K562 (cell line): ENCODE results near the gene NACC1. TPM values are rescaled to one million over a fixed set of nuclear protein-coding genes. Genes with fewer than 3 reads are reported as not detected.

ENCODE experiments used
- ARID1B ChIP-seq: fragments of 450-650 bp; IDR thresholded peaks from 2 replicates; pipeline ENCODE4 v1.6.1; 2016; ENCODE audit warnings: antibody characterized with exemption, mild to moderate bottlenecking, inconsistent platforms
- BRF2 ChIP-seq: IDR thresholded peaks from 3 replicates; pipeline ENCODE4 v1.6.1; 2011; ENCODE audit warnings: borderline replicate concordance, mild to moderate bottlenecking; ENCODE audit not compliant: insufficient read length, insufficient read depth
- CREB1 ChIP-seq, 2 experiments: sonication (generic) in 1 of 2; formaldehyde crosslinking in 1 of 2; IDR thresholded peaks; 2 replicates each; pipeline versions ENCODE4 v1.6.1 to v1.8.0; 2012 to 2022; ENCODE audit warnings: inconsistent platforms in 1 of 2, mild to moderate bottlenecking in 1 of 2, missing genetic modification reagents in 1 of 2, moderate library complexity in 1 of 2
- E2F3 ChIP-seq: fragments of 250-450 bp; sonication (Bioruptor Pico); IDR thresholded peaks from 2 replicates; pipeline ENCODE4 v1.4.0; 2020; ENCODE audit warnings: mild to moderate bottlenecking
- E2F8 ChIP-seq: fragments of 450-650 bp; IDR thresholded peaks from 2 replicates; pipeline ENCODE4 v1.7.1; 2018; ENCODE audit warnings: mild to moderate bottlenecking, low read depth; ENCODE audit not compliant: partially characterized antibody
- ELK3 ChIP-seq: fragments of 450-650 bp; formaldehyde crosslinking; IDR thresholded peaks from 2 replicates; pipeline ENCODE4 v1.4.0; 2020; ENCODE audit warnings: mild to moderate bottlenecking
- FOXJ2 ChIP-seq: fragments of 200-800 bp; sonication (Bioruptor generic); IDR thresholded peaks from 2 replicates; pipeline ENCODE4 v1.6.1; 2016; ENCODE audit warnings: missing genetic modification characterization, missing compliant biosample characterization
- FOXK2 ChIP-seq, 2 experiments: fragments of 450-650 bp; IDR thresholded peaks in 1 of 2; conservative IDR thresholded peaks in 1 of 2; 2 replicates each; pipeline ENCODE4 v1.6.1; 2016; ENCODE audit warnings: low read depth in 2 of 2, mild to moderate bottlenecking in 1 of 2
- HDAC8 ChIP-seq: fragments of 450-650 bp; IDR thresholded peaks from 2 replicates; pipeline ENCODE4 v1.6.1; 2016; ENCODE audit warnings: mild to moderate bottlenecking, missing genetic modification characterization, moderate library complexity, missing compliant biosample characterization
- HMGN3 ChIP-seq: IDR thresholded peaks from 2 replicates; pipeline ENCODE4 v1.6.1; 2011; ENCODE audit warnings: borderline replicate concordance, low read depth, mild to moderate bottlenecking, mixed read lengths, low read length; ENCODE audit not compliant: insufficient read length; ENCODE audit errors: extremely low read depth
- MAFK ChIP-seq: IDR thresholded peaks from 2 replicates; pipeline ENCODE4 v1.6.1; 2011; ENCODE audit warnings: low read length, improper control_type of control experiment
- MAZ ChIP-seq, 2 experiments: fragments of 450-650 bp in 1 of 2; sonication (generic) in 1 of 2; formaldehyde crosslinking; IDR thresholded peaks in 1 of 2; conservative IDR thresholded peaks in 1 of 2; 2 replicates each; pipeline versions ENCODE4 v1.4.0 to v1.5.0; 2020; ENCODE audit warnings: mild to moderate bottlenecking in 1 of 2, missing genetic modification reagents in 1 of 2
- NR2F6 ChIP-seq: fragments of 450-650 bp; formaldehyde crosslinking; IDR thresholded peaks from 2 replicates; pipeline ENCODE4 v1.4.0; 2020; ENCODE audit warnings: mild to moderate bottlenecking
- POLR2B ChIP-seq: fragments of 450-650 bp; IDR thresholded peaks from 2 replicates; pipeline ENCODE4 v1.6.1; 2018; ENCODE audit warnings: low read depth; ENCODE audit not compliant: partially characterized antibody
- SRSF1 ChIP-seq: fragments of 200-400 bp; formaldehyde crosslinking; IDR thresholded peaks from 2 replicates; pipeline ENCODE4 v1.6.1; 2017; ENCODE audit warnings: mild to moderate bottlenecking, low read depth, low read length, moderate library complexity
- THRAP3 ChIP-seq: fragments of 450-650 bp; IDR thresholded peaks from 2 replicates; pipeline ENCODE4 v1.6.1; 2016; ENCODE audit warnings: mild to moderate bottlenecking, inconsistent platforms, borderline replicate concordance
- YY1 ChIP-seq, 3 experiments: IDR thresholded peaks; 2 replicates each; pipeline ENCODE4 v1.6.1; 2011; ENCODE audit warnings: low read length in 2 of 3, mild to moderate bottlenecking in 2 of 3, moderate library complexity in 2 of 3, borderline replicate concordance in 1 of 3, control low read depth in 1 of 3, low read depth in 1 of 3; ENCODE audit not compliant: insufficient read depth in 3 of 3, insufficient replicate concordance in 2 of 3, control insufficient read depth in 1 of 3, insufficient read length in 1 of 3; ENCODE audit errors: extremely low read depth in 1 of 3
- ZBTB17 ChIP-seq: fragments of 450-650 bp; formaldehyde crosslinking; IDR thresholded peaks from 2 replicates; pipeline ENCODE4 v1.4.0; 2020; ENCODE audit warnings: mild to moderate bottlenecking
- ZFX ChIP-seq: sonication (generic); formaldehyde crosslinking; IDR thresholded peaks from 2 replicates; pipeline ENCODE4 v1.8.0; 2022; ENCODE audit warnings: mild to moderate bottlenecking, missing genetic modification reagents, moderate library complexity
- ZNF431 ChIP-seq: sonication (generic); formaldehyde crosslinking; IDR thresholded peaks from 2 replicates; pipeline ENCODE4 v1.8.0; 2022; ENCODE audit warnings: mild to moderate bottlenecking, missing genetic modification reagents
- ZNF76 ChIP-seq: fragments of 250-450 bp; sonication (Bioruptor Pico); IDR thresholded peaks from 2 replicates; pipeline ENCODE4 v1.4.0; 2020; ENCODE audit warnings: mild to moderate bottlenecking, moderate library complexity, borderline replicate concordance
- polyA plus RNA-seq, 8 experiments: library from polyadenylated mRNA; depleted of rRNA in 4 of 8; stranded (reverse) in 5 of 8; unstranded in 3 of 8; fragments of >200 nt; fragmentation: Nextera tagmentation in 2 of 8; fragmentation: Illumina TruSeq in 1 of 8; extraction: Ambion mirVana in 2 of 8; extraction: Trizol in 1 of 8; gene quantifications; 2 replicates each; pipeline versions ENCODE4 v1.2.1 to v1.2.3, GENCODE V29; 2011 to 2014; ENCODE audit warnings: inconsistent platforms in 1 of 8, missing spikeins in 1 of 8
- total RNA-seq, 7 experiments: library from RNA; depleted of rRNA in 6 of 7; stranded (reverse); fragments of >200 nt in 6 of 7; fragmentation: Illumina TruSeq in 2 of 7; extraction: Trizol in 2 of 7; gene quantifications; 2 replicates each; pipeline versions ENCODE4 v1.2.1 to v1.2.3, GENCODE V29; 2011 to 2021; ENCODE audit warnings: low replicate concordance in 1 of 7

The NACC1 gene
- total and polyA plus RNA-seq, 9 of the 15 experiments (the other 6 are each of a cell fraction or from before 2014, with no cell fraction given) = 0.04 to 96.6 (median 25.8) TPM

- TF ChIP-seq HDAC8 (tag) = no peak
- TF ChIP-seq HMGN3 = peak; percentile 98
- TF ChIP-seq ARID1B = peak; percentile 100
- TF ChIP-seq YY1 (IDR thresholded peaks at IDR 0.05; ENCODE audit: borderline replicate concordance in 1 of 3, control insufficient read depth in 1 of 3, extremely low read depth in 1 of 3, insufficient read depth in 3 of 3, insufficient read length in 1 of 3, insufficient replicate concordance in 2 of 3, low read depth in 1 of 3, low read length in 2 of 3) = no peak
- TF ChIP-seq MAFK = no peak
- TF ChIP-seq NR2F6 (CRISPR knock-in tag) = no peak
- TF ChIP-seq ZNF76 (CRISPR knock-in tag) = peak; percentile 18; the same call in 1 of the 2 replicates
- TF ChIP-seq MAZ (CRISPR knock-in tag; conservative IDR thresholded peaks at IDR 0.05 in 1 of 2, IDR thresholded peaks at IDR 0.05 in 1 of 2) = peak; percentile 85 to 86
- no peak for TF ChIP-seq THRAP3
- TF ChIP-seq BRF2 = no peak
- TF ChIP-seq ZFX = peak; percentile 48
- TF ChIP-seq E2F3 = no peak
- peak; percentile 22; the same call in 1 of the 2 replicates for TF ChIP-seq CREB1 (IDR thresholded peaks at IDR 0.05)
- 0 out of 2 replicates have a peak, but pooled peaks have one; percentile 15 for TF ChIP-seq CREB1 (CRISPR knock-in tag; IDR thresholded peaks at IDR 0.05)
- TF ChIP-seq POLR2B = no peak
- TF ChIP-seq FOXJ2 (tag) = peak; percentile 89
- TF ChIP-seq ELK3 (CRISPR knock-in tag) = no peak
- no peak for TF ChIP-seq ZBTB17
- no peak for TF ChIP-seq ZNF431
- TF ChIP-seq FOXK2 (conservative IDR thresholded peaks at IDR 0.05 in 1 of 2, IDR thresholded peaks at IDR 0.05 in 1 of 2; ENCODE audit: low read depth in 2 of 2) = no peak; a peak in 1 of 4 replicates
- no peak for TF ChIP-seq SRSF1
- TF ChIP-seq E2F8 = no peak
Measured at GRCh38 chr19:13069415-13070359, 48.4 kb upstream of the NACC1 start (continued).
